ENCODE data around the gene ZNFX1.

- TF ChIP-seq, protein P1, sequence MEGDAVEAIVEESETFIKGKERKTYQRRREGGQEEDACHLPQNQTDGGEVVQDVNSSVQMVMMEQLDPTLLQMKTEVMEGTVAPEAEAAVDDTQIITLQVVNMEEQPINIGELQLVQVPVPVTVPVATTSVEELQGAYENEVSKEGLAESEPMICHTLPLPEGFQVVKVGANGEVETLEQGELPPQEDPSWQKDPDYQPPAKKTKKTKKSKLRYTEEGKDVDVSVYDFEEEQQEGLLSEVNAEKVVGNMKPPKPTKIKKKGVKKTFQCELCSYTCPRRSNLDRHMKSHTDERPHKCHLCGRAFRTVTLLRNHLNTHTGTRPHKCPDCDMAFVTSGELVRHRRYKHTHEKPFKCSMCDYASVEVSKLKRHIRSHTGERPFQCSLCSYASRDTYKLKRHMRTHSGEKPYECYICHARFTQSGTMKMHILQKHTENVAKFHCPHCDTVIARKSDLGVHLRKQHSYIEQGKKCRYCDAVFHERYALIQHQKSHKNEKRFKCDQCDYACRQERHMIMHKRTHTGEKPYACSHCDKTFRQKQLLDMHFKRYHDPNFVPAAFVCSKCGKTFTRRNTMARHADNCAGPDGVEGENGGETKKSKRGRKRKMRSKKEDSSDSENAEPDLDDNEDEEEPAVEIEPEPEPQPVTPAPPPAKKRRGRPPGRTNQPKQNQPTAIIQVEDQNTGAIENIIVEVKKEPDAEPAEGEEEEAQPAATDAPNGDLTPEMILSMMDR (IDR thresholded peaks at IDR 0.05; ENCODE audit: poor library complexity, severe bottlenecking) = no peak
- no peak for TF ChIP-seq RAD21 (conservative IDR thresholded peaks at IDR 0.05)
- TF ChIP-seq EZH2 (IDR thresholded peaks at IDR 0.05; ENCODE audit: borderline replicate concordance, insufficient read depth, low read length, poor library complexity, severe bottlenecking) = no peak
- peak; percentile 84 for TF ChIP-seq MXI1 (conservative IDR thresholded peaks at IDR 0.05; ENCODE audit: poor library complexity, severe bottlenecking)
- TF ChIP-seq POLR2AphosphoS5 (IDR thresholded peaks at IDR 0.05) = no peak
- TF ChIP-seq REST (IDR thresholded peaks at IDR 0.05; ENCODE audit: borderline replicate concordance) = no peak
Measured at GRCh38 chr20:49278818-49279676, 1.2 kb upstream of the ZNFX1 start.

Data from neural cell (in vitro differentiated cells).